Measurements from ENCODE around the gene WDR70.
"Not testable (repeated sequence)": the region's sequence is repeated elsewhere in the genome, so short reads cannot be mapped to it uniquely, and the experiment has no call there.

Gene WDR70

GRCh38 chr5:37518356-37518755 lies 139.2 kb downstream of the WDR70 start:
- not testable (repeated sequence) for DNase-seq

- DNase-seq: no peak
These were observed 140.2 kb downstream of the WDR70 start for GRCh38 chr5:37519304-37519703.

DNA sequence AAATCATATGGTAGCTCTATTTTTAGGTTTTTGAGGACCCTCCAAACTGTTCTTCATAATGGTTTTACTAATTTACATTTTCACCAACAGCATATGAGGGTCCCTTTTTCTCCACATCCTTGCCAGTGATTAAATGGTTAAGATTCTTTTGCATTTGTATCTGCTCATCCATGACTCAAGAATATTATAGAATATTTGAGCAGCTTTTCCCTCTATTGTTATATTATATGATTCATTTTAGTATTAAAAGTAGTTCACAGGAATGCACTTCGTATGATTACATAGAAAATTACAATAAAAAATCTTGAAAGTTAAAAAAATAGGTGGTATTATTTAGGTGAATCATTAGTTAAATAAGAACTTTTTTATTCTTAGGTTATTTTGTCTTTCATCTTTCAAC lies 140.7 kb downstream of the WDR70 start:
- DNase-seq: no peak

DNA sequence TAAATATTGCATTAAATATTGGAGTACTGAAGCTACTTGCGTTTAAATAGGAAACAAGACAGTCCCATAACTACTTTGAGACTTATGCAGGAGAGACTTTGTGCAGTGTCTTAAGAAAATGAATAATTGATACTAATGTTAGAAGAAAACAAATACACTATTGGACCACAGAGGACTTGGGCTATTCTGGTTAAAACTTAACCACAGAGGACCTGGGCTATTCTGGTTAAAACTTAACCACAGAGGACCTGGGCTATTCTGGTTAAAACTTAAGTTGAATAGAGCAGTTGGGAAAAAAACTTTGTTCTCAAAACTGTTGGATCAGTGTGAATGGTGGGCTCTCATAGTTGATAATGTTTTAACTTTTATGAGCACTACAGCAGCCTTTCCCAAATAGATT lies 141.7 kb downstream of the WDR70 start:
- no peak for DNase-seq

- no peak for DNase-seq
These were observed 154.0 kb downstream of the WDR70 start for GRCh38 chr5:37532976-37533740.

DNA sequence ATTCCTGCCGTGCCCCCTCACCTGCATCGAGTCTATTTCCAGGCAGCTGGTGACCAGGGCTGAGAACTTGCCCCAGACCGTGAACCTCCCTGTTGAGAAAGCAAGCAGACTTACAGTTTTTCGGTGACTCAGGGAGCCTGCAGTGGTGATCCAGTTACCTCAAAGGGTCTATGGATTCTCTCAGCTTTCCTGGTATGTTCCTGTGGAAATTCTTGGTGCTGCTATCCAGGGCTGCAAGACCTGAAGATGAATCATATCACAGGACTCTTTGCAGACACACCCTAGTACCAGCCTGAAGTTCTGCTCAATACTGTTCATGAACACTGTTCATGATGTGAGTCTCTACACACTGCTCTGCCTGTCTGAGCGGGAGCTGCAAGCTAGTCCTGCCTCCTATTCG lies 154.7 kb downstream of the WDR70 start:
- no peak for DNase-seq

DNA sequence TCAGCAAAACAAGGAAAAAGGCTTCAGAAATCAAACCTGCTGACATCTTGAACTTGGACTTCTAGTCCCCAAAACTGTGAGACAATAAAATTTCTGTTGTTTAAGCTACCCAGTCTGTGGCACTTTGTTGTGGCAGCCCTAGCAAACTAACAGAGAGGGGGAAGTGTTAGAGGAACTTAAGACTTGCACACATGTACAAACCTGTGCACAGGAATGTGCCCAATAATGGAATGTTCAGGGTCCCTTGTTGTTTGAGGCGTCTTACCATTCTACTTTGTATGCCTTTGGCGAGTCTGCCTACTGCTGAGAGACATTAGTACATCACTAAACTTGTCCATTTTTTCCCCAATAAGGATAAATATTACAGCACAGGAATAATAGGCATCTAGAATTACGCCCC lies 160.3 kb downstream of the WDR70 start:
- no peak for DNase-seq

GRCh38 chr5:37543216-37543615 lies 164.1 kb downstream of the WDR70 start:
- DNase-seq: no peak

- no peak for DNase-seq
These were observed 170.3 kb downstream of the WDR70 start for GRCh38 chr5:37549411-37549810.

DNA sequence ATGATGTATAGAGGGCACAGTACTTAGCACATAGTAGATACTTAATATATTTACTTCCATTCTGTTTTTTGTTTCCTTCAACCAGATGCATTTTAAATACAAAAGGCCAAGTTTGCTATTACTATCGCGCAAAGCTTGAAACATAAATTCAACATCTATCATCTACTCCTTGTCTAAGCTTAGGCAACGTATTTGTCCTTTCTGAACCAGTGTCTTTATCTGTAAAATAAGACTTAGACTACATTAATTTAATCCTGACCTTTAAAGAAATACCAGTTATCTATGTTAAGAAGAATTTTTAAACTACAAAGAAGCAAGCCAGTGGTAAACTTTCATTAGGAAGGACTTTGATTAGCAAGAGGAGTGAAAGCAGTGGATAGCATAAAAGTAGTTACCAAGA lies 173.0 kb downstream of the WDR70 start:
- DNase-seq: no peak

- DNase-seq: no peak
These were observed 173.9 kb downstream of the WDR70 start for GRCh38 chr5:37552770-37553719.

DNA sequence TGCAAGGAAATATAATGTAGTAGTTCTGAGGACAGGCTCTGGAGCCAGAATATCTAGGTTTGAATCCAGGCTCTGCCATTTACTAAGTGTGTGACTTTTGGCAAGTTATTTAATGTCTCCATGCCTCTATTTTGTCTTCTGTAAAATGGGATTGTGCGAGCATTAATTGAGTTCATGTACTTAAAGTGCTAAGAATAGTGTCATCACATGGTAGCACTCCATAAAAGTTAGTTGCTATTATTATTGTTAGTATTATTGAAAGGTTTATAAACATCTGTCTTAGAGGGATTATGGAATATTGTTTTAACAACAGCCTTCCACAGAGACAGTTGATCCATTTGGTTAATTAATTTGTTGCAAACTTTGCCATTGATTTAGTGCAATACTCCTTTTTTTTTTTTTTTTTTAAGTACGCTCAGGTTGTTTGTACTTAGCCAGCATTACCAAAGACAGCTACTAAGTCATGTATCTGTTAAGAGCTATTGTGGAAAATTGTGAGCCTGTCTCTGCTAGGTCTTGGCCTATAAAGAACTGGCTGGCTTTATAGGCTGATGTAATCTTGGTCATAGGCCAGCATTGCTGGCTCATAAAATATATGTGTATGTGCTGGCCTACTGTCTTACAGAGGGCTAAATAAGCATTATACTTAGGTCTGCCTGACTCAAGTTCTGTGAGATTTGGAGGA lies 174.7 kb downstream of the WDR70 start:
- no peak for DNase-seq

DNA sequence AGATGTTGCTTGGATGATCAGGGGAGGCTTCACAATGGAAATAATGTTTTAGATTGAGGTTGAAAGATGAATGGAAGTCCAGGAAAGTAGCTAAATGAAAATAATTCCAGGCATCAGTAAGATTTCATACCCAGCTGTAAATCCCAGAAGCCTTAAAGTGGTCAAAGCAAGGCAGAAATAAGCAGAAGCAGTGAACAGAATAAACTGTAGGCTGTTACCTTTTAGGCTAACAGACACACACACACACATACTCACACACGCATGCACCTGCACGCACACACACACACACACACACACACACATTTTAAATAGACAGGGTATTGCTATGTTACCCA lies 175.3 kb downstream of the WDR70 start:
- DNase-seq: no peak

- DNase-seq: peak; percentile 16
These were observed 175.8 kb downstream of the WDR70 start for GRCh38 chr5:37554938-37555337.

DNA sequence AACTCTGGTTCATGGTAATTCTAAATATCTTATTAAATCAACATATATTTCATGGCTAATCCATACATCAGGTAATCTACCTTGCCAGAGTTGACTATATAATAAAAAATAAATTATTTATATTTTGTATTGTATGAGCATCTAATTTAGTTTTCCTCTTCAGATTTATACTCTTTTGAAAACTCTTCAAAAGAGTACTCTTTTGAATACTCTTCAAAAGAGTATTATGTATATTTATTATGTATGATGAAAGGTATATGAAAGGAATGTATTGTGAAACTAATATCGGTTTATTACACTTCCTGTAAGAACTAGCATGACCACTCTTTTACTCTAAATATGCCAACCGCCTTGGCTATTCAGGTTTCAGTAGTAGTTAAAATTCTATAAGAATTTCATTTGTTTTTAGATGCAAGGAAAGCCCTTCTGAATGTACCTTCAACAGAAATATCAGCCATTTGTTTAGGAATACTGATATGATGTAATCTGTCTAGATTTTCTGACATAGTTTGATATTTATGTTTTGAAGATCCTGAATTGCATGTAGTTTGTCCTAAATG lies 178.7 kb downstream of the WDR70 start:
- no peak for DNase-seq

DNA sequence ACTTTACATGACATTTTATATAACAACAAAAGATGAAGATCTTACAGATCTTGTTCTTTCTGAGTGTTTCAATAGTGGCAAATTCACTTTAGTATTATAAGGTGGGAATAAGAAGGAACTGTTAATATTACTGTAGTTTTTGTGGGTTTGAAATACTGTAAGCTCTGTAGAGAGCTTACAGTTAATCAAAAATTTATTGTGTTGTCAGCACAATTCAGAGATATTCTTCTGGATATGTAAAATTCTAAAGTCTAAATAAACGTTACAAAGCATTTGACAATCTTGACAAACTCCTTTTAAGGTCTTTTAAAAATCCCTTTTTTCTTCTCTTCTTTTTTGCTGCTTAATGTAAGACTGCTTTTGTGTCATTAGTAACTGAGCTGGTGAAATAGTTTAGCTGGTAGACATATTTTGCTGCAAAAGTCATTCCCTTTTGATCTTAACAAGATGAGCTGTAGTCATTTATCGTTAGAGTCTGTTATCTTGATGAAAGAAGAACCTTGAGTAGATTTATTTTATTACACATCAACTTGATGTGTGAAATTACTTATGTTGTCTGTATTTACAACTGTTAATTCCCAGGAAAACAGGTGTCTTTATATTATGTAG lies 186.0 kb downstream of the WDR70 start:
- no peak for DNase-seq

- DNase-seq: no peak
These were observed 188.4 kb downstream of the WDR70 start for GRCh38 chr5:37567566-37567965.

DNA sequence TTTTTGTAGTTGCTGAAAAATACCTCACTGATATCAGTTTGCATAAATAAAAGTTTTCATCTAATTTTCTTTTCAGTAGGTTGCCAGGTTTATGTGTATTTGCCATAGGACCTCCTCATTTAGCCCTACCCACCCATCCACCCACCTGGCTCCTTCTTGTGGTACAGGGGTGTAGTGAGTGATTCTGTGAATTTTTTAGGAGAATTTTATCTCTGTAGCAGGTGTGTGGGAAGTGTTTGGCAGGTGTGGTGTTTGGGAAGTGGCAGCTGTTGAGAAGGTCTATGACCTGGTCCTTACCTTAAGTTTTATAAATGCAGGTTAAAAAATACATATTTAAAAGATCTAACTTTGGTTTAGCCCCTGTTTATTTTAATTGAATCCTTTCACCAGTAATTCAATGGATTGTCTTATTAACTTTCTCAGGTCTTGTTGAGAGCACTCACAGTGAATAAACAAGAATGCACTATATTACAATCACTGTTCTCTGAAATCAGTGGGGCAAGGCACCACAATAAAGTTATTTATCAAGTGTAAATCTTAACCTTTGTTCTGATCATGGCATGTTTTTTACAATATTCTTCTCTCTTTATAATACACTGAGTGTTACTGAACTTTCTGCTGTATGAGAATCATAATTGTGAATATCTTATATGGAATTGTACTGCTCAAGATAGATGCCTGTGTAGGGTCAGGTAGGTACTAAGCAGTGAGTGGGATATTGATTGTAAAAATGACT lies 189.1 kb downstream of the WDR70 start:
- DNase-seq: no peak

GRCh38 chr5:37568893-37569292 lies 189.8 kb downstream of the WDR70 start:
- no peak for DNase-seq

DNA sequence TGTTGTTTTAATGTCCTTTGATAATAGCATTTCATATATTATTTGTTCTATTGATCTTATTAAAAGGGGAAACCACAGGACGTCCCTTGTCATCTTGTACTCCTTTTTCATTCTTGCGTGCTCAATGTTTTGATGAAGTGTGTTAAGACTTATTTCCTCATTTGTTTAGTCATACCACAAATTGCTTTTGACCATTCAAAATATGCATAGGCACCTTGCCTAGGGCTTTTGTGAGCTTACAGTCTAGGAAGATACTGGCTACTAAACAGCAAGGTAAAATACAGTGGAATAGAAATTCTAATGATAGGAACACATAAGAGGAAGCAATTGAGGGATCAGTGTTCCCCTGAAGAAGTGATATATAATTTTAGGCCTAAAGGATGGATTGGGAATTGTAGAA lies 190.3 kb downstream of the WDR70 start:
- no peak for DNase-seq

GRCh38 chr5:37570597-37570996 lies 191.5 kb downstream of the WDR70 start:
- no peak for DNase-seq

GRCh38 chr5:37571985-37572384 lies 192.9 kb downstream of the WDR70 start:
- no peak for DNase-seq

Measured in NCI-H69 (cell line).